ENCODE data around the gene SLC12A8. TPM values are rescaled to one million over a fixed set of nuclear protein-coding genes. Genes with fewer than 3 reads are reported as not detected.

Gene SLC12A8
- total RNA-seq, 2 donors from 2014 or later, result 20.7 to 33.7 TPM

DNA sequence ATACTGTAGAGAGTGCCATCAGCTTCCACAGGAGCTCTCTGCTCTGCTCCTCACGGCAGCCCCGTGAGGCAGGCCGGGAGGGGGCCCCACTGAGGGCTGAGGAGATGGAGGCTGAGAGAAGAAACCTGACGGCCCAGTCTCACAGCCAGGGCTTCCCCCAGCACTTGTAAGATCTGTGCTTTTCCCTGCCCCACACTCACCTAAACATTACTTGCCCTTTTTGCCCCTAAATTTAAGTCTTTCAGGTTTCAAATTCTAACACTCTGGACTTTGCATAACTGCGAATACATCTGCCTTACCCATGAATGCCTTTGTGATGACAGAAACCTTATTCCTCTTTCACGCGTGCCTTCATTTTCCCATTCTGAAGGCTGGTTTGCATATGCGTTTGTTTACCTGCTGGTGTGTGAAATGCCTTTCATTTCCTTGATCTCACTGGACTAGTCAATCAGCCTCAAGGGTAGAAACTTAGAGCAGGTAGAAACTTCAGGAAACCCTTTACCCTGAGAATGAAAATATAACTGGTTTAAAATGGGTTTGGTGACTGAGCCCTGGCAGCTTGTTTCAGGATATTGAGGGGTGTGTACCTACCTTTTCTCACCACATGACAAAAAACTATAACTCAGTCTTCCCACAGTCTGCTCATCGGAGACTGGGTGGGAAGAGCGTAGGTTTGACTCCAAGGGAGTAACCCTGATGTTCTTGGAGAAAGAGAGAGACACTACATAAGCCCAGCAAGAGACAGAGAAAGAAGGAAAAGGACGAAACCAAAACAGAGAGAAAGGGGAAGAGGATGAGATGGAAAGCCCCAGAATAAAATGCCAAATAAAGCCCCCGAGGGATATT lies 20.1 kb downstream of the SLC12A8 start:
- Histone ChIP-seq H3K4me3 (no peak overlapping the region), H3K9me3 (no peaks in the 10 kb centered on the region), H3K9ac (ENCODE audit: low read depth in 2 of 2, low read length in 2 of 2) (no peak overlapping the region), H3K27me3 (no peaks in the 10 kb centered on the region), H3K36me3 (no peaks in the 10 kb centered on the region), H3K27ac (no peak overlapping the region), H3K4me1 (no peaks in the 10 kb centered on the region)
- DNase-seq, result no peak
- TF ChIP-seq, protein P1, sequence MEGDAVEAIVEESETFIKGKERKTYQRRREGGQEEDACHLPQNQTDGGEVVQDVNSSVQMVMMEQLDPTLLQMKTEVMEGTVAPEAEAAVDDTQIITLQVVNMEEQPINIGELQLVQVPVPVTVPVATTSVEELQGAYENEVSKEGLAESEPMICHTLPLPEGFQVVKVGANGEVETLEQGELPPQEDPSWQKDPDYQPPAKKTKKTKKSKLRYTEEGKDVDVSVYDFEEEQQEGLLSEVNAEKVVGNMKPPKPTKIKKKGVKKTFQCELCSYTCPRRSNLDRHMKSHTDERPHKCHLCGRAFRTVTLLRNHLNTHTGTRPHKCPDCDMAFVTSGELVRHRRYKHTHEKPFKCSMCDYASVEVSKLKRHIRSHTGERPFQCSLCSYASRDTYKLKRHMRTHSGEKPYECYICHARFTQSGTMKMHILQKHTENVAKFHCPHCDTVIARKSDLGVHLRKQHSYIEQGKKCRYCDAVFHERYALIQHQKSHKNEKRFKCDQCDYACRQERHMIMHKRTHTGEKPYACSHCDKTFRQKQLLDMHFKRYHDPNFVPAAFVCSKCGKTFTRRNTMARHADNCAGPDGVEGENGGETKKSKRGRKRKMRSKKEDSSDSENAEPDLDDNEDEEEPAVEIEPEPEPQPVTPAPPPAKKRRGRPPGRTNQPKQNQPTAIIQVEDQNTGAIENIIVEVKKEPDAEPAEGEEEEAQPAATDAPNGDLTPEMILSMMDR (IDR thresholded peaks at IDR 0.05), result no peak
- intact Hi-C loops (cut with DNase I), result no loop called here

DNA sequence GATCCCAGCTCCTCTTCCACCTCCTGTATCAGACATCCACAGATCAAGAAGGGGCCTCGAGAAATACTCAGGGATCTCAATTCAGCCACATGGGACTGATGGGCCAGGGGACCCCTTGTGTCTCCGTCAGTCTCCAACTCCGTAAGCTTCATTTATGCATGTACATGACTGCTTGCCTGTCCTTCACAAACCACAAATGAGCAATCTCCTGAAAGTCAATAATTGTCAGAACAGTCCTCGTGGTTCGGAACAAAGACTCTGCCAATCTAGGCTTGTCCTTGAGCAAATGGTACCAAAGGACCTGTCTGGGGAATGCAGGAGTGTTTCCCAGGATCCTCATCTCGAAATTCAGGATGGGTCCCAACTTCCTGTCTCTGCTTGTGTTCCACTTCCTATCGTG lies 20.8 kb downstream of the SLC12A8 start:
- intact Hi-C loops (cut with DNase I), result no loop called here
- H3K27ac ChIP-seq, result no peak overlapping the region
- TF ChIP-seq, protein P1 (IDR thresholded peaks at IDR 0.05), result no peak
- no peaks in the 10 kb centered on the region for H3K36me3 ChIP-seq
- no peak overlapping the region for H3K4me3 ChIP-seq
- no peaks in the 10 kb centered on the region for H3K9me3 ChIP-seq
- DNase-seq, result no peak
- H3K9ac ChIP-seq (ENCODE audit: low read depth in 2 of 2, low read length in 2 of 2), result no peak overlapping the region
- no peaks in the 10 kb centered on the region for H3K27me3 ChIP-seq
- no peaks in the 10 kb centered on the region for H3K4me1 ChIP-seq

DNA sequence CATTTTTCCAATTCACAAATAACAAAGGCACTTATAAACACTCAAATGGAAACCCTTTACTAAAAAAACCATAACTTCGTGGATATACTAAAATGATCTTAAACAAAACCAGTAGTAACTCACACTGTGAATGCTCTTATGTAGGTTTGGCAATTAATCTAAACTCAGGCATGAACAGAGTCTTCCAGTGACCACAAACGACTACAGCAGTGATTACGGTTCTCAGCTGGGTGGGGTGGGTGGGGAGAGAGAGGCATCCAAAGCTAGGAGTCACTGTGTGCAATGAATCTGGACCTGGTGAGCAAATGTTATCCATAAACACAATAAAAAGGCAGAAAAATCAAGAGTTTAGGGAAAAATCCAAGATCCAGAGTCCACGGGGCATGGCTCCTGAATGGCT lies 21.3 kb downstream of the SLC12A8 start:
- DNase-seq, result no peak
- TF ChIP-seq, protein P1 (IDR thresholded peaks at IDR 0.05), result no peak
- Histone ChIP-seq H3K4me1 (no peaks in the 10 kb centered on the region), H3K36me3 (no peaks in the 10 kb centered on the region), H3K9me3 (no peaks in the 10 kb centered on the region), H3K27me3 (no peaks in the 10 kb centered on the region), H3K4me3 (no peak overlapping the region), H3K27ac (no peak overlapping the region), H3K9ac (ENCODE audit: low read depth in 2 of 2, low read length in 2 of 2) (no peak overlapping the region)
- intact Hi-C loops (cut with DNase I), result no loop called here

DNA sequence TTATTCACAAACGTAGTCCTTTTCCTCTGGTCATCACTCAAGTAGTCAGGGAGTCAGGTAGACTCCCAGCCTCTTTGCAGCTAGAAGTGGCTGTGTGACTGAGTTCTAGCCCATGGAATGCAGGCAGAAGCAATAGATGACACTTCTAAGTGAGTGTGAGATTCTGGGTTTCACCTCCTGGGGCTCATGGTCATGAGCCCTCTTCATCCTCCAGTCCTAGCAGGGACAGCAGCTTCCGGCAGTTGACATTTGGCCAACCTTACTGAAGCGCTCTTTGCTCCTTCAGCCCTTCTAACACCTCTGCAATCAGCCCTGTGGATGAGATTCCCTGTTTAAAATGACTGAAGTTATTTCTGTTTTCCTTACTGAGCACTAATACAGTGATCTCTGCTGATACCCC lies 21.8 kb downstream of the SLC12A8 start:
- Histone ChIP-seq H3K9me3 (no peaks in the 10 kb centered on the region), H3K9ac (ENCODE audit: low read depth in 2 of 2, low read length in 2 of 2) (no peak overlapping the region), H3K4me3 (no peak overlapping the region), H3K27me3 (no peaks in the 10 kb centered on the region), H3K4me1 (no peaks in the 10 kb centered on the region), H3K36me3 (no peaks in the 10 kb centered on the region), H3K27ac (no peak overlapping the region)
- TF ChIP-seq, protein P1 (IDR thresholded peaks at IDR 0.05), result no peak
- intact Hi-C loops (cut with DNase I), result no loop called here
- DNase-seq, result no peak

DNA sequence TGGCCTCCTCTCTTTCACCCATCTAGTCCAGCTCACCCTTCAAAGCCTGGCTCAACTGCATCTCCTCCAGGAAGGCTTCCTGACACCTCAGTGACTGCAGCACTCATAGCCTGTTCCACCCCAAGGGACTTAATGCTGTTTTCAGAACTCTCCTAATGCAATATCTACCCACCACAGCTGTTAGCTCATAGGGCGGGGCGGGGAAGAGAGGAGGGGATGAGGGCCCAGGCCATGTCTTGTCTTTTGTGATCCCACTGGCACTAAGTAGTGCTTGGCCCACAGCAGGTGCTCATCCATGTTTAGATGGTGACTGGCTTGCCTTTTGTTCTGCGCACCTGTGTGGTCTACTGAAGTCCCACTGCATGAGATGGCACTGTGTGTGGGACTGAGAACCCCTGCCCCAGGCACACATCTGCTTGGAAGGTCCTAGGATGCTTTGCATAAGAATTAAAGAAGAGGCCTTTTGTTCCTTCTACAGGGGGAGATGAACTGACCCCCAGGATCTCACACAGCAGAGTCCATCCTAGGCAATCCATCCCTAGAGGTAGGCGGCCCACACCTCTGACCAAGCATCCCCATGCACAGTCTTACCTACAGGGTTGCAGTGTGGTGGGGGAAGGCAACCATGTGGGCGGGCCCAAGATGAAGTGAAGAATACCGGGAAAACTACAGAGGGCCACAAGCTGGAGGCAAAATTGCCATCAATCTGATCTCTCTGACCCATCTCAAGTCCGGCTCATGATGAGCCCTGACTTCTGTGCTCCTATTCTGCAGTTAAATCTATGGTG lies 23.0 kb downstream of the SLC12A8 start:
- H3K27me3 ChIP-seq, result no peaks in the 10 kb centered on the region
- H3K4me1 ChIP-seq, result no peaks in the 10 kb centered on the region
- H3K27ac ChIP-seq, result no peak overlapping the region
- no peak for DNase-seq
- no peak overlapping the region for H3K9ac ChIP-seq (ENCODE audit: low read depth in 2 of 2, low read length in 2 of 2)
- H3K9me3 ChIP-seq, result no peaks in the 10 kb centered on the region
- no peak overlapping the region for H3K4me3 ChIP-seq
- intact Hi-C loops (cut with DNase I), result no loop called here
- no peaks in the 10 kb centered on the region for H3K36me3 ChIP-seq
- TF ChIP-seq, protein P1 (IDR thresholded peaks at IDR 0.05), result no peak

Measured in colonic mucosa (tissue), 4 donors.